SK-N-SH treated with all-trans-retinoic acid at 6 μM for 48 hours (cell line): ENCODE results near the gene APOH.

ENCODE experiments used
- ATAC-seq: fragments of 200-7000 bp; cut with Tn5 transposase; 3 replicates; pipeline ENCODE4 v1.9.1; 2020; ENCODE audit warnings: mild to moderate bottlenecking, moderate library complexity
- ARNTL ChIP-seq: fragments of 450-650 bp; formaldehyde crosslinking; IDR thresholded peaks from 2 replicates; pipeline ENCODE4 v1.5.0; 2020; ENCODE audit warnings: low read depth, mild to moderate bottlenecking, moderate library complexity, borderline replicate concordance
- BACH2 ChIP-seq: fragments of 250-450 bp; sonication (Bioruptor Pico); IDR thresholded peaks from 2 replicates; pipeline ENCODE4 v1.9.0; 2021; ENCODE audit warnings: mild to moderate bottlenecking, borderline replicate concordance
- CSDC2 ChIP-seq: fragments of 250-450 bp; sonication (Bioruptor Pico); IDR thresholded peaks from 2 replicates; pipeline ENCODE4 v1.5.0; 2020; ENCODE audit warnings: mild to moderate bottlenecking, moderate library complexity
- CSRNP3 ChIP-seq: fragments of 250-450 bp; sonication (Bioruptor Pico); IDR thresholded peaks from 2 replicates; pipeline ENCODE4 v1.5.1; 2021; ENCODE audit warnings: mild to moderate bottlenecking, moderate library complexity
- ESRRG ChIP-seq: fragments of 250-450 bp; sonication (Bioruptor Pico); IDR thresholded peaks from 2 replicates; pipeline ENCODE4 v1.6.1; 2021; ENCODE audit warnings: mild to moderate bottlenecking
- GLIS3 ChIP-seq: fragments of 250-450 bp; sonication (Bioruptor Pico); IDR thresholded peaks from 2 replicates; pipeline ENCODE4 v1.5.0; 2020; ENCODE audit warnings: mild to moderate bottlenecking, moderate library complexity
- ISL1 ChIP-seq: fragments of 250-450 bp; sonication (Bioruptor Pico); IDR thresholded peaks from 2 replicates; pipeline ENCODE4 v2.1.2; 2022; ENCODE audit warnings: mild to moderate bottlenecking, moderate library complexity
- POU6F1 ChIP-seq: fragments of 250-450 bp; sonication (Bioruptor Pico); IDR thresholded peaks from 2 replicates; pipeline ENCODE4 v1.8.0; 2021; ENCODE audit warnings: low read depth, mild to moderate bottlenecking, moderate library complexity, borderline replicate concordance
- PPARA ChIP-seq: fragments of 250-450 bp; sonication (Bioruptor Pico); IDR thresholded peaks from 2 replicates; pipeline ENCODE4 v1.5.0; 2020; ENCODE audit warnings: mild to moderate bottlenecking, borderline replicate concordance
- RARB ChIP-seq: fragments of 250-450 bp; sonication (Bioruptor Pico); IDR thresholded peaks from 2 replicates; pipeline ENCODE4 v1.8.0; 2021; ENCODE audit warnings: mild to moderate bottlenecking, moderate library complexity
- TCF4 ChIP-seq: fragments of 250-450 bp; sonication (Bioruptor Pico); IDR thresholded peaks from 2 replicates; pipeline ENCODE4 v1.8.0; 2021; ENCODE audit warnings: mild to moderate bottlenecking, moderate library complexity, borderline replicate concordance
- TOX ChIP-seq: fragments of 250-450 bp; sonication (Bioruptor Pico); IDR thresholded peaks from 2 replicates; pipeline ENCODE4 v1.8.0; 2021; ENCODE audit warnings: mild to moderate bottlenecking, moderate library complexity, borderline replicate concordance
- TSHZ2 ChIP-seq: fragments of 250-450 bp; sonication (Bioruptor Pico); IDR thresholded peaks from 2 replicates; pipeline ENCODE4 v1.5.0; 2020; ENCODE audit warnings: mild to moderate bottlenecking, moderate library complexity
- ZC3H10 ChIP-seq: fragments of 250-450 bp; sonication (Bioruptor Pico); IDR thresholded peaks from 2 replicates; pipeline ENCODE4 v1.5.1; 2021; ENCODE audit warnings: mild to moderate bottlenecking, moderate library complexity
- ZFP3 ChIP-seq: fragments of 250-450 bp; sonication (Bioruptor Pico); IDR thresholded peaks from 2 replicates; pipeline ENCODE4 v1.5.0; 2020; ENCODE audit warnings: mild to moderate bottlenecking, moderate library complexity
- ZFP30 ChIP-seq: fragments of 450-650 bp; formaldehyde crosslinking; IDR thresholded peaks from 2 replicates; pipeline ENCODE4 v1.5.0; 2022; ENCODE audit warnings: mild to moderate bottlenecking, moderate library complexity
- ZNF70 ChIP-seq: fragments of 450-650 bp; formaldehyde crosslinking; IDR thresholded peaks from 2 replicates; pipeline ENCODE4 v1.5.0; 2020; ENCODE audit warnings: mild to moderate bottlenecking, moderate library complexity
- ZNF8 ChIP-seq: fragments of 450-650 bp; formaldehyde crosslinking; IDR thresholded peaks from 2 replicates; pipeline ENCODE4 v1.5.0; 2020; ENCODE audit warnings: mild to moderate bottlenecking, moderate library complexity
- TF ChIP-seq, protein P1 (sequence below): fragments of 250-450 bp; sonication (Bioruptor Pico); IDR thresholded peaks from 2 replicates; pipeline ENCODE4 v1.5.1; 2020; ENCODE audit warnings: low read depth, mild to moderate bottlenecking, moderate library complexity
- TF ChIP-seq, protein P2 (sequence below): fragments of 250-450 bp; sonication (Bioruptor Pico); IDR thresholded peaks from 2 replicates; pipeline ENCODE4 v1.8.0; 2020; ENCODE audit warnings: mild to moderate bottlenecking, moderate library complexity, borderline replicate concordance

APOH gene

GRCh38 chr17:66178642-66179041 is 50.6 kb downstream of the APOH start:
- ATAC-seq: no peak
- no peak for TF ChIP-seq POU6F1 (CRISPR knock-in tag)
- no peak for TF ChIP-seq ZNF8
- TF ChIP-seq ISL1 (CRISPR knock-in tag): no peak
- TF ChIP-seq TOX (CRISPR knock-in tag): no peak
- TF ChIP-seq, protein P1, sequence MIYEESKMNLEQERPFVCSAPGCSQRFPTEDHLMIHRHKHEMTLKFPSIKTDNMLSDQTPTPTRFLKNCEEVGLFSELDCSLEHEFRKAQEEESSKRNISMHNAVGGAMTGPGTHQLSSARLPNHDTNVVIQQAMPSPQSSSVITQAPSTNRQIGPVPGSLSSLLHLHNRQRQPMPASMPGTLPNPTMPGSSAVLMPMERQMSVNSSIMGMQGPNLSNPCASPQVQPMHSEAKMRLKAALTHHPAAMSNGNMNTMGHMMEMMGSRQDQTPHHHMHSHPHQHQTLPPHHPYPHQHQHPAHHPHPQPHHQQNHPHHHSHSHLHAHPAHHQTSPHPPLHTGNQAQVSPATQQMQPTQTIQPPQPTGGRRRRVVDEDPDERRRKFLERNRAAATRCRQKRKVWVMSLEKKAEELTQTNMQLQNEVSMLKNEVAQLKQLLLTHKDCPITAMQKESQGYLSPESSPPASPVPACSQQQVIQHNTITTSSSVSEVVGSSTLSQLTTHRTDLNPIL (CRISPR knock-in tag): no peak
- no peak for TF ChIP-seq BACH2 (CRISPR knock-in tag)
- no peak for TF ChIP-seq TSHZ2 (CRISPR knock-in tag)
- TF ChIP-seq CSDC2 (CRISPR knock-in tag): no peak
- no peak for TF ChIP-seq ZNF70
- no peak for TF ChIP-seq ZFP3 (CRISPR knock-in tag)
- TF ChIP-seq ZFP30 (CRISPR knock-in tag): no peak
- TF ChIP-seq, protein P2, sequence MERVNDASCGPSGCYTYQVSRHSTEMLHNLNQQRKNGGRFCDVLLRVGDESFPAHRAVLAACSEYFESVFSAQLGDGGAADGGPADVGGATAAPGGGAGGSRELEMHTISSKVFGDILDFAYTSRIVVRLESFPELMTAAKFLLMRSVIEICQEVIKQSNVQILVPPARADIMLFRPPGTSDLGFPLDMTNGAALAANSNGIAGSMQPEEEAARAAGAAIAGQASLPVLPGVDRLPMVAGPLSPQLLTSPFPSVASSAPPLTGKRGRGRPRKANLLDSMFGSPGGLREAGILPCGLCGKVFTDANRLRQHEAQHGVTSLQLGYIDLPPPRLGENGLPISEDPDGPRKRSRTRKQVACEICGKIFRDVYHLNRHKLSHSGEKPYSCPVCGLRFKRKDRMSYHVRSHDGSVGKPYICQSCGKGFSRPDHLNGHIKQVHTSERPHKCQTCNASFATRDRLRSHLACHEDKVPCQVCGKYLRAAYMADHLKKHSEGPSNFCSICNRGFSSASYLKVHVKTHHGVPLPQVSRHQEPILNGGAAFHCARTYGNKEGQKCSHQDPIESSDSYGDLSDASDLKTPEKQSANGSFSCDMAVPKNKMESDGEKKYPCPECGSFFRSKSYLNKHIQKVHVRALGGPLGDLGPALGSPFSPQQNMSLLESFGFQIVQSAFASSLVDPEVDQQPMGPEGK (CRISPR knock-in tag): no peak

DNA sequence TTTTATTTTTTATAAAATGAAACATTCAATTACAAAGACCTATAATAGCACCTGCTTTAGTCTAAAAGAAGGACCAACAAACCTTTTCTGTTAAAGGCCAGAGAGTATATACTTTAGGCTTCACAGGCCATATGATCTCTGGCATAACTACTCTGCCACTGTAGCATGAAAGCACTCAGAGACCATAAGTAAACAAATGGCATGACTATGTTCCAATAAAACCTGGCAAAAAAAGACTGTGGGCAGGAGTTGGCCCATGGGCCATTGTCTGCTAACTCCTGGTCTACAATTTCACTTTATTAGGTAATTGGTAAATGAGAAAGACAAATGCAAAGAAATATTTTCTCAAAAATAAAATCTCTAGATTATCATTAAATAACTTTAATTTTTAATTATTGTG is 52.2 kb downstream of the APOH start:
- ATAC-seq: no peak
- TF ChIP-seq RARB (CRISPR knock-in tag) (no peak), ZFP3 (CRISPR knock-in tag) (no peak), ZNF70 (no peak), PPARA (no peak), ZC3H10 (CRISPR knock-in tag) (no peak), ARNTL (CRISPR knock-in tag) (no peak)
- TF ChIP-seq, protein P1 (CRISPR knock-in tag): no peak
- TF ChIP-seq, all 23 proteins: peak for 0

DNA sequence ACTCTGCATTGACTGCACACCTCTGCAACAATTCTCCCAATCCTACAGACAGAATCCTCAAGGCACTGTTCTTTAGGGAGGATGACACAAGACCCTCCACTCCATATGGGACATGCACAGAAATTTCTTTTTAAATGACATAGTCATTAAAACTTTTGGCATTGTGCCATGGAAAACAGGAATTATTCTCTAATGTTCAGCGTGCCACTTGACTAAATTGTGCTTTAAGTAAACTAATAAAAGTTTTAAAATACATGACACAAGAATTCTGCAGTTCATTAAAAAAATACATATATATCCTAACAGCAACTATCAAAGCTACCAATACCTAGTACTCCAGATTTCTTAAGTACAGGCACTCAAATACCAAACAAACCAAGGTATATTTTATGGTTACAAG is 53.3 kb downstream of the APOH start:
- no peak for ATAC-seq
- TF ChIP-seq ZNF70 (no peak), ISL1 (CRISPR knock-in tag) (no peak), TSHZ2 (CRISPR knock-in tag) (no peak), TCF4 (CRISPR knock-in tag) (no peak), POU6F1 (CRISPR knock-in tag) (no peak), CSDC2 (CRISPR knock-in tag) (no peak), TOX (CRISPR knock-in tag) (no peak), ZFP30 (CRISPR knock-in tag) (no peak), CSRNP3 (no peak), RARB (CRISPR knock-in tag) (no peak), GLIS3 (CRISPR knock-in tag) (no peak), ESRRG (CRISPR knock-in tag) (no peak)
- TF ChIP-seq, protein P2 (CRISPR knock-in tag): no peak
